AG09319 (cell line): Measurements from ENCODE around the gene PLK5.
"Not testable (repeated sequence)": the region's sequence is repeated elsewhere in the genome, so short reads cannot be mapped to it uniquely, and the experiment has no call there.

Source experiments
- DNase-seq: peaks from one replicate; pipeline ENCODE4 v3.0.0-alpha.2; 2010; ENCODE audit warnings: low read depth; ENCODE audit errors: extremely low read depth
- TF ChIP-seq, protein P1 (sequence below): IDR thresholded peaks from 2 replicates; pipeline ENCODE4 v1.5.1; 2011; ENCODE audit warnings: low read depth, mild to moderate bottlenecking, inconsistent platforms, low read length, moderate library complexity

PLK5 gene

DNA sequence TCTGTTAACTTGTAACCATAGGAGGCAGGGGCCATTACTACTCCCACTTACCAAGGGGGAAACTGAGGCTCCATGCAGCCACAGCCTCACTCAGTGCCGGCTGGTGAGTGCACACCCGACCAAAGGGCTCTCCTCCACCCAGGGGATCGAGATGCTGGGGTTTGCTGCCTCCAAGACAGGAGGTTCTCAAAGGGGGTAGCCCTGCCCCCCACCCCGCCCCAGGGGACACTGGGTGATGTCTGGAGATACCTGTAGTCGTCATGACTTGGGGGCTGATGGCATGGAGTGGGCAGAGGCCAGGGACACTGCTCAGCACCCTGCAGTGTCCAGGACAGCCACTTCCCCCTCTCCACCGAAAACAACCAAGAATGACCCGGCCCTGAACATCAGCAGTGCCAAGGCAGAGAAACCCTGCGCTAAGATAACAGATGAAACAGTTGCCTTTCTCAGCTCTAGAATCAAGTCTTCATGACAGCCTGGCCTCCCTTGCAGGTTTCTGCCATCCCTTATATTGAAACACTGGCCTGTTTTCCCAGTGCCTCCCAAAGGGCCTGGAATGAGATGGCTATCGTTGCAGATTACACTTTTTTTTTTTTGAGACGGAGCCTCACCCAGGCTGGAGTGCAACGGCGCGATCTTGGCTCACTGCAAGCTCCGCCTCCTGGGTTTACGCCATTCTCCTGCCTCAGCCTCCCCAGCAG, 29.6 kb upstream of the PLK5 start:
- TF ChIP-seq, protein P1, sequence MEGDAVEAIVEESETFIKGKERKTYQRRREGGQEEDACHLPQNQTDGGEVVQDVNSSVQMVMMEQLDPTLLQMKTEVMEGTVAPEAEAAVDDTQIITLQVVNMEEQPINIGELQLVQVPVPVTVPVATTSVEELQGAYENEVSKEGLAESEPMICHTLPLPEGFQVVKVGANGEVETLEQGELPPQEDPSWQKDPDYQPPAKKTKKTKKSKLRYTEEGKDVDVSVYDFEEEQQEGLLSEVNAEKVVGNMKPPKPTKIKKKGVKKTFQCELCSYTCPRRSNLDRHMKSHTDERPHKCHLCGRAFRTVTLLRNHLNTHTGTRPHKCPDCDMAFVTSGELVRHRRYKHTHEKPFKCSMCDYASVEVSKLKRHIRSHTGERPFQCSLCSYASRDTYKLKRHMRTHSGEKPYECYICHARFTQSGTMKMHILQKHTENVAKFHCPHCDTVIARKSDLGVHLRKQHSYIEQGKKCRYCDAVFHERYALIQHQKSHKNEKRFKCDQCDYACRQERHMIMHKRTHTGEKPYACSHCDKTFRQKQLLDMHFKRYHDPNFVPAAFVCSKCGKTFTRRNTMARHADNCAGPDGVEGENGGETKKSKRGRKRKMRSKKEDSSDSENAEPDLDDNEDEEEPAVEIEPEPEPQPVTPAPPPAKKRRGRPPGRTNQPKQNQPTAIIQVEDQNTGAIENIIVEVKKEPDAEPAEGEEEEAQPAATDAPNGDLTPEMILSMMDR = no peak
- DNase-seq = no peak

DNA sequence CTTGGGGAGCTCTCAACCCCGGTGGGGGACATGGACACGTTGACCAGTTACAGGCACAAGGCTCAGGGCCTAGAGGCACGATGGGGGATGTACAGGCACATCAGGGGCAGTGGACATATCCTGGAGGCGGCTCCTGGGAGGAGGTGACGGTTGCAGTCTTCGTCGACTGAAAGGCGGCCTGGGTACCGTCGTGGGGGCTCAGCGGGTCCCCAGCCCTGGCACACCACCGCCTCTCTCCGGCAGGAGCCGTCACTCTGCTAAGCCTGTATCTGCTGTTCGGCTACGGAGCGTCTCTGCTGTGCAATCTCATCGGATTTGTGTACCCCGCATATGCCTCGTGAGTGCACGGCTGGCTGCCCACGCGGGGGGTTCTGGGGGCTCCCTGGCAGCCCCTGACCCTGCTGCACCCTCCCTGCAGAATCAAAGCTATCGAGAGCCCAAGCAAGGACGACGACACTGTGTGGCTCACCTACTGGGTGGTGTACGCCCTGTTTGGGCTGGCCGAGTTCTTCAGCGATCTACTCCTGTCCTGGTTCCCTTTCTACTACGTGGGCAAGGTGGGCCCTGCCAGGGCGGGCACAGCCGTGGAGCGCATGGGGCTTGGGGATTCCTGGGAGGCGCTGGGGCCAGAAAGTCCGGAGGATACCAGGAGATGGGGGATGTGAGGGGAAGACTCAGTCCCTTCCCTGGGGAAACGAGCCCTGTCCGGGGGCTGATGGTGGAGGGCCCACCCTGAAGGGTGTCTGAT, 28.7 kb upstream of the PLK5 start:
- TF ChIP-seq, protein P1 = no peak
- no peak for DNase-seq

DNA sequence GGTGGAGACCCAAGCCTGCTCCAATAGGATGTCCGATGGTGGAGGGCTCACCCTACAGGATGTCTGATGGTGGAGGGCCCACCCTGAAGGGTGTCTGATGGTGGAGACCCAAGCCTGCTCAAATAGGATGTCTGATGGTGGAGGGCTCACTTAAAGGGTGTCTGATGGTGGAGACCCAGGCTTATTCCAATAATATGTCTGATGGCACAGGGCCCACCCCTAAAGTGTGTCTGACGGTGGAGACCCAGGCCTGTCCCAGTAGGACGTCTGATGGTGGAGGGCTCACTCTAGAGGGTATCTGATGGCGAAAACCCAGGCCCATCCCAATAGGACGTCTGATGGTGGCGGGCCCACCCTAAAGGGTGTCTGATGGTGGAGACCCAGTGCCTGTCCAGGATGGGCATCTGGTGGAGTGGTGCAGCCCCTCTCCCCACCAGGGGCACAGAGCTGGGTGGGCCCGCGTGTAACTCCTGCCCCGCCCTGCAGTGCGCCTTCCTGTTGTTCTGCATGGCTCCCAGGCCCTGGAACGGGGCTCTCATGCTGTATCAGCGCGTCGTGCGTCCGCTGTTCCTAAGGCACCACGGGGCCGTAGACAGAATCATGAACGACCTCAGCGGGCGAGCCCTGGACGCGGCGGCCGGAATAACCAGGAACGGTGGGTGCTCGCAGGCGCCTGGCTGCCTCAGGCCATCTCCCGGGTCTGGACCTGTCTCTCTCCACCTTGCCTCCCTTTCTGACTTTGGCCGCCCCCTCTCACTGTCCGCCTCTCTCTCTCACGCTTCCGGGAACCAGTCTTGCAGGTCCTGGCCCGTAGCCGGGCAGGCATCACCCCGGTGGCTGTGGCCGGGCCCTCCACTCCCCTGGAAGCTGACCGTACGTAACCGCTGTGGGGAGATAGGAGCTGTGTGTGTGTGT, 27.8 kb upstream of the PLK5 start:
- TF ChIP-seq, protein P1 = no peak
- no peak for DNase-seq

DNA sequence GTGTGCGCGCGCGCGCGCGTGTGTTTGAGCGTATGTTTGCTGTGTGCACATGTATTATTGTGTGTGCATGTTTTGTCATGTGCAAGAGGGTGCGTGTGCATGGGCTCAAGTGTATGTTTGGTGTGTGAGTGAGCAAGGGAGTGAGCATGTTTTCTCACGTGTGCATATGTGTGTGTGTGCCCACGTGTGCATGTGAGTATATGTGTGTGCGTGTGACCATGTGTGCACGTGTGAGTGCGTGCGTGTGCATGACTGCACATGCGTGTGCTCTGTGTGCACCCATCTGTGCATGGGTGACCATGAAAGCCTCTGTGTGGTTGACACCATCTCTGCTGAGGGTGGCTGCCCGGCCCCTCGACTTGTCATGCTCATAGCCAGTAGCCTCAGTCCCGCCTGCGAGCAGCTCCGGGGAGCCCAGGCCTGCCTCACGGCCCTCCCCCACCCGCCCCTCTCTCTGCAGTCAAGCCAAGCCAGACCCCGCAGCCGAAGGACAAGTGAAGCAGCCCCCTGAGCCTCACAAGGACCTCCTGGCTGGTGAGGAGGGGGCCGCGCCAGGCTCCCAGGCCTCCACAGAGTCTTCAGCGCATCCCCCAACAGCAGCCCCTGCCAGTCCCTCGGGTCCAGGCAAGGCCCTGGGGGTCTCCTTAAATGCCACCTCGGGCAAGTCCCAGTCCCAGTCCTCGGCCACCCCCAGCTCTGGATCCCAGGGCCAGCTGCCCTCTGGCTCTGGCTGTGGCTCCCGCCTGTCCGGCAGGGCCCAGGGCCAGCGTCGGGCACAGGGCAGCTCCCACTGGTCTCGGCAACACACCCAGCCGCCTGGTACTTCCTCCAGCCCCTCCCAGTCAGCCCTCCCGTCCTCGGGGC, 26.9 kb upstream of the PLK5 start:
- no peak for DNase-seq
- TF ChIP-seq, protein P1 = no peak

DNA sequence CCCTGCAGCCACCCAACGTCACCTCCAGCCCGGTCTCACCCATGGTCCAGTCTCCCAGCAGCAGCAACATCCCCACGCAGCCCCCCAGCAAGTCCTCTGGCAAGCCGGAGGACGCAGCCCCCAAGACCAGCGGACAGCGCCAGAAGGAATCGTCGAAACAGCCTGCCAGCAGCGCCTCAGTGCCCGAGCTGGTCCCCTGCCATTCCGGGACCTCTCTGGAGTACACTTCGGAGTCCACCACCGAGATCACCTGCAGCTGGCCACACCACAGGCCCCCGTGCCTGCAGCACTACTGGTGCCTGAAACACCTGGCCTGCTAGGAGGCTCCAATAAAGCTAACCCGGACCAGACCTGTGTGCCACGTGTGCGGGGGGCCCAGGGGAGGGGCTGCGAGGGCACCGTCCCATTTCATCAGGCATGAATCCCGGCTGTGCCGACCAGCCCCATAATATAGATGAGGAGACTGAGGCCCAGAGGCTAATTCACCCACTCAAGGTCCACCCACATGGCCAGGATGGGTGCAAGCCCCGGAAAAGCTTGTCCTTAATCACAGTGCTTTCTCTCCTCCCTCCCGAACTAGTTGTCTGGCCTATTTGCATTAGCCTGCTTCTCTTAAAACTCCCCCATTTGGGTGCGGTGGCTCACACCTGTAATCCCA, 26.2 kb upstream of the PLK5 start:
- DNase-seq = no peak
- TF ChIP-seq, protein P1 = no peak

DNA sequence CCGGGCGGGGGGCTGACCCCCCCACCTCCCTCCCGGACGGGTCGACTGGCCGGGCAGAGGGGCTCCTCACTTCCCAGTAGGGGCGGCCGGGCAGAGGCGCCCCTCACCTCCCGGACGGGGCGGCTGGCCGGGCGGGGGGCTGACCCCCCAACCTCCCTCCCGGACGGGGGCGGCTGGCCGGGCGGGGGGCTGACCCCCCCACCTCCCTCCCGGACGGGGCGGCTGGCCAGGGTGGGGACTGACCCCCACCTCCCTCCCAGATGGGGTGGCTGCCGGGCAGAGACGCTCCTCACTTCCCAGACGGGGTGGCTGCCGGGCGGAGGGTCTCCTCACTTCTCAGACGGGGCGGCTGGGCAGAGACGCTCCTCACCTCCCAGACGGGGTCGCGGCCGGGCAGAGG, 24.6 kb upstream of the PLK5 start:
- DNase-seq = not testable (repeated sequence)
